IMR-90 (cell line): ENCODE results near the gene GAMT. TPM values are rescaled to one million over a fixed set of nuclear protein-coding genes. Genes with fewer than 3 reads are reported as not detected.
A peak's percentile ranks its signal among the peaks of the same experiment; 100 is the strongest.

ENCODE experiments used
- ATAC-seq: fragments of 200-7000 bp; cut with Tn5 transposase; 2 replicates; pipeline ENCODE4 v1.9.1; 2020; ENCODE audit warnings: low read depth, mild to moderate bottlenecking, moderate library complexity
- BruUV-seq: library from RNA; stranded (reverse); fragments of 400-500 nt; replicated peaks from 2 replicates; lab custom pipeline; 2021; lab: Mats Ljungman, UMichigan
- CTCF ChIA-PET: fragments of 300-600 bp; formaldehyde crosslinking; extraction: SDS; loops from one replicate; lab custom pipeline; 2021; ENCODE audit warnings: antibody characterized with exemption; lab: Yijun Ruan, JAX
- POLR2A ChIA-PET: fragments of 300-600 bp; sonication (Branson Sonifier 250); formaldehyde crosslinking; loops from one replicate; lab custom pipeline; 2022; ENCODE audit warnings: antibody characterized with exemption; ENCODE audit not compliant: unreplicated experiment; lab: Charles Lee
- DNase-seq: peaks from one replicate; pipeline ENCODE4 v3.0.0; 2013
- H2AFZ ChIP-seq: replicated peaks from 2 replicates; pipeline ENCODE3; 2013; ENCODE audit warnings: low read length, mild to moderate bottlenecking; ENCODE audit not compliant: poor library complexity
- H2AK5ac ChIP-seq: 2 replicates; pipeline ENCODE4 v1.6.1; 2013; ENCODE audit warnings: low read depth, low read length, inconsistent platforms
- H2AK9ac ChIP-seq: replicated peaks from 2 replicates; pipeline ENCODE3; 2013; ENCODE audit warnings: mild to moderate bottlenecking, low read depth, low read length, moderate library complexity; ENCODE audit not compliant: poor library complexity
- H2BK120ac ChIP-seq: 2 replicates; pipeline ENCODE4 v1.6.1; 2013; ENCODE audit warnings: low read depth, low read length, inconsistent platforms
- H2BK15ac ChIP-seq: 3 replicates; pipeline ENCODE4 v1.6.1; 2013; ENCODE audit warnings: low read depth, low read length, inconsistent platforms
- H2BK20ac ChIP-seq: 2 replicates; pipeline ENCODE4 v1.6.1; 2013; ENCODE audit warnings: low read depth, mild to moderate bottlenecking, inconsistent platforms, low read length, moderate library complexity
- H2BK5ac ChIP-seq: 2 replicates; pipeline ENCODE4 v1.6.1; 2013; ENCODE audit warnings: mild to moderate bottlenecking, low read depth, low read length, inconsistent platforms; ENCODE audit not compliant: poor library complexity, severe bottlenecking
- H3K14ac ChIP-seq: replicated peaks from 2 replicates; pipeline ENCODE4 v1.6.1; 2013; ENCODE audit warnings: low read depth, low read length, inconsistent platforms
- H3K18ac ChIP-seq: 2 replicates; pipeline ENCODE4 v1.6.1; 2013; ENCODE audit warnings: low read depth, low read length, control low read depth
- H3K23ac ChIP-seq: 2 replicates; pipeline ENCODE4 v1.6.1; 2013; ENCODE audit warnings: low read depth, low read length, inconsistent platforms
- H3K27ac ChIP-seq: 2 replicates; pipeline ENCODE4 v1.5.1; 2013; ENCODE audit warnings: mild to moderate bottlenecking, control low read depth, low read length; ENCODE audit not compliant: insufficient read depth
- H3K27me3 ChIP-seq: 2 replicates; pipeline ENCODE4 v1.6.1; 2013; ENCODE audit warnings: low read length; ENCODE audit not compliant: control insufficient read depth, insufficient read depth
- H3K36me3 ChIP-seq: 2 replicates; pipeline ENCODE4 v1.6.1; 2013; ENCODE audit warnings: low read length, mixed read lengths; ENCODE audit not compliant: control insufficient read depth, insufficient read depth
- H3K4ac ChIP-seq: 2 replicates; pipeline ENCODE4 v1.6.1; 2013; ENCODE audit warnings: low read depth, low read length, inconsistent platforms
- H3K4me1 ChIP-seq: 2 replicates; pipeline ENCODE4 v1.6.1; 2013; ENCODE audit warnings: low read length, mixed read lengths; ENCODE audit not compliant: control insufficient read depth, insufficient read depth
- H3K4me2 ChIP-seq: 2 replicates; pipeline ENCODE4 v1.6.1; 2013; ENCODE audit warnings: low read depth, mild to moderate bottlenecking, control low read depth, low read length, moderate library complexity
- H3K4me3 ChIP-seq: 2 replicates; pipeline ENCODE4 v1.5.1; 2013; ENCODE audit warnings: low read depth, mild to moderate bottlenecking, control low read depth, low read length, moderate library complexity; ENCODE audit not compliant: insufficient read depth
- H3K56ac ChIP-seq: 2 replicates; pipeline ENCODE4 v1.6.1; 2013; ENCODE audit warnings: low read length, inconsistent platforms; ENCODE audit not compliant: insufficient read depth; ENCODE audit errors: extremely low read depth
- H3K79me1 ChIP-seq, 2 experiments: 2 replicates each; pipeline ENCODE4 v1.6.1; 2013; ENCODE audit warnings: low read length in 2 of 2, inconsistent platforms in 1 of 2, low read depth in 1 of 2
- H3K9ac ChIP-seq: 2 replicates; pipeline ENCODE4 v1.6.1; 2013; ENCODE audit warnings: low read depth, low read length, control low read depth
- H3K9me1 ChIP-seq: 2 replicates; pipeline ENCODE4 v1.6.1; 2013; ENCODE audit warnings: low read length, inconsistent platforms; ENCODE audit not compliant: insufficient read depth
- H3K9me3 ChIP-seq: 2 replicates; pipeline ENCODE4 v1.6.1; 2013; ENCODE audit warnings: low read length; ENCODE audit not compliant: control insufficient read depth, insufficient read depth
- H4K20me1 ChIP-seq: 2 replicates; pipeline ENCODE4 v1.6.1; 2013; ENCODE audit warnings: low read length, inconsistent platforms; ENCODE audit not compliant: insufficient read depth
- H4K5ac ChIP-seq: 2 replicates; pipeline ENCODE4 v1.6.1; 2013; ENCODE audit warnings: mild to moderate bottlenecking, low read depth, low read length, control low read depth
- H4K8ac ChIP-seq, 2 experiments: 2 replicates each; pipeline ENCODE4 v1.6.1; 2013; ENCODE audit warnings: low read depth in 2 of 2, low read length in 2 of 2, control low read depth in 1 of 2, inconsistent platforms in 1 of 2
- H4K91ac ChIP-seq: 2 replicates; pipeline ENCODE4 v1.6.1; 2013; ENCODE audit warnings: low read depth, low read length, inconsistent platforms; ENCODE audit not compliant: insufficient read depth
- CHD1 ChIP-seq: IDR thresholded peaks from 2 replicates; pipeline ENCODE4 v1.6.1; 2012; ENCODE audit warnings: low read depth, low read length, improper control_type of control experiment
- MAFK ChIP-seq: IDR thresholded peaks from 2 replicates; pipeline ENCODE4 v1.6.1; 2012; ENCODE audit warnings: low read depth, low read length, improper control_type of control experiment
- MAZ ChIP-seq: IDR thresholded peaks from 2 replicates; pipeline ENCODE4 v1.6.1; 2012; ENCODE audit warnings: low read depth, mild to moderate bottlenecking, low read length, improper control_type of control experiment, moderate library complexity, borderline replicate concordance
- POLR2A ChIP-seq: IDR thresholded peaks from 2 replicates; pipeline ENCODE4 v1.6.1; 2012; ENCODE audit warnings: mild to moderate bottlenecking, low read depth, low read length
- RAD21 ChIP-seq: IDR thresholded peaks from 2 replicates; pipeline ENCODE4 v1.6.1; 2012; ENCODE audit warnings: low read length, improper control_type of control experiment
- WGBS, 2 experiments: methylation state at CpG; one replicate each; pipeline versions ENCODE4 v1.1.5 to v1.1.7; 2013; ENCODE audit warnings: missing lambda C conversion rate in 2 of 2; ENCODE audit not compliant: insufficient read length in 1 of 2; ENCODE audit errors: extremely low coverage in 2 of 2; 5-methylcytosine and 5-hydroxymethylcytosine counted together
- dilution Hi-C: fragments of 300-500 bp; cut with HindIII; formaldehyde crosslinking; loops from one replicate; pipeline ENCODE4 v1.14.3; 2018; ENCODE audit warnings: low sequenced_read_pairs; ENCODE audit not compliant: unreplicated experiment
- in situ Hi-C: fragments of 300-500 bp; cut with MboI; formaldehyde crosslinking; loops from 3 replicates; pipeline ENCODE4 v1.14.3; 2019; ENCODE audit warnings: low sequenced_read_pairs, inconsistent platforms, mixed read lengths
- intact Hi-C: fragments of 100-400 bp; cut with micrococcal nuclease; formaldehyde crosslinking; loops from 2 replicates; pipeline ENCODE4 v1.10.0; 2022
- polyA plus RNA-seq, 3 experiments: library from polyadenylated mRNA; depleted of rRNA; stranded (reverse); fragments of >200 nt; gene quantifications; 2 replicates each; pipeline ENCODE4 v1.2.3, GENCODE V29; 2012; ENCODE audit warnings: low replicate concordance in 1 of 3
- total RNA-seq: library from RNA; depleted of rRNA; stranded (reverse); fragments of >200 nt; gene quantifications from 2 replicates; pipeline ENCODE4 v1.2.3, GENCODE V29; 2012
- TF ChIP-seq, protein P1 (sequence below): fragments of 150-350 bp; IDR thresholded peaks from 2 replicates; pipeline ENCODE4 v1.6.1; 2017; ENCODE audit warnings: mild to moderate bottlenecking, antibody characterized with exemption, low read length, low read depth

GAMT gene
- total and polyA plus RNA-seq, 2 of the 4 experiments (the other 2 are of a cell fraction) = 22.8 to 51.8 TPM

DNA sequence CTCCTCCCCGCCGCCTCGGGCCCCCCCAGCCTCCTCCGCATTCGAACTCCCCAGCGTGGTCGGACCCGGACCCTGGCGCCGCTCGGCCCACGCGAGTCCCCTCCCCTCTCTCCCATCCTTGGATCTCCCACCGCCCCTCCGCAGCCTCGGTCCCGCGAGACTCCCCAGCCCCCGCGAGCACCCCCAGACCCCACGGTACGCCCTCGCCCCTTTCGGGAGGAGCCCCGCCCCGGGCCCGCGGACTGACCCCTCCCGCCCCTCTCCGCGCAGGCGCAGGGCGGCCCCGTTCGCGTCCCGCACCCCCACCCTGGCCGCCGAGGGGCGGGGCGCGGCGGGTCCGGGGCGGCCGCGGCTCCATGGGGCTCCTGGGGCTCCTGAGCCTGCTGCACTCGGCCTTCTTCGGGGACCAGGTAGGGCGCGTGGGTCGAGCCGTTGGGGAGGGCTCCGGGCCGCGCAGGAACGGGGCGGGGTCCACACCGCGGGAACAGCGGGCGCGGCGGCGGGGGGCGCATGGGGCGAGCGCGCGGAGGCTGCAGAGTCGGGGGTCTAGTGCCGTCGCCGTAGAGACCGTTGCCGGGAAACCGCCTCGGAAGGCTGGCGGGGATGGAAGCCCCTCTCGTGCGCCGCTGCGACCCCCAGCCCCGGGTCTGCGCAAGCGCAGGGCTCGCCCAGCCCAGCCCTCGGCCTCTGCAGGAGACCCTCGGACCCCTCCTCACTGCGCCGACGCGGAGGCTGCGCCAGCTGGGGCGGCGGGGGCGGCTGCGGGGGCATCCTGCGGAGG is 44.8 kb upstream of the GAMT start:
- no peak overlapping the region for H3K4ac ChIP-seq
- intact Hi-C loops = no loop called here
- ATAC-seq (peak; percentile 52), DNase-seq (no peak)
- in situ Hi-C loops = no loop called here
- no peak overlapping the region for H3K27ac ChIP-seq
- H2AK9ac ChIP-seq = peak overlapping the region; percentile 65
- peaks cover 42% of the 10 kb centered on the region for H3K27me3 ChIP-seq
- H4K91ac ChIP-seq = no peak overlapping the region
- dilution Hi-C loops = no loop called here
- no peak overlapping the region; a peak in 1 of 4 replicates for H4K8ac ChIP-seq
- no peak overlapping the region for H3K14ac ChIP-seq
- peak overlapping the region; percentile 47 for H3K4me3 ChIP-seq
- peaks cover 53% of the 10 kb centered on the region for H4K20me1 ChIP-seq
- H2BK15ac ChIP-seq = no peak overlapping the region
- H3K56ac ChIP-seq = no peak overlapping the region
- CTCF ChIA-PET = no interaction called here
- peak overlapping the region; percentile 65; the same call in 1 of the 2 replicates for H3K4me2 ChIP-seq
- H2AK5ac ChIP-seq = no peak overlapping the region
- POLR2A ChIA-PET = no interaction called here
- 0 out of 2 replicates have a peak overlapping the region, but pooled peaks have one; percentile 29 for H3K9ac ChIP-seq
- peak overlapping the region; percentile 85 for H2AFZ ChIP-seq
- no peaks in the 10 kb centered on the region for H3K9me3 ChIP-seq
- H2BK20ac ChIP-seq = no peak overlapping the region
- no peak overlapping the region for H3K18ac ChIP-seq
- H3K23ac ChIP-seq = no peak overlapping the region
- WGBS, 2 experiments = 2% methylated on average over 47 of the region's 99 CpGs; no CpG with 5 or more reads in 1 of the 2 experiments
- BruUV-seq = no TSS peak
- H4K5ac ChIP-seq = no peak overlapping the region
- peaks cover 15% of the 10 kb centered on the region for H3K36me3 ChIP-seq
- H2BK5ac ChIP-seq = no peak overlapping the region
- no peaks in the 10 kb centered on the region for H3K9me1 ChIP-seq
- TF ChIP-seq RAD21 (no peak), CHD1 (no peak), POLR2A (no peak), MAFK (no peak), MAZ (peak; percentile 83; the same call in 1 of the 2 replicates)
- TF ChIP-seq, protein P1, sequence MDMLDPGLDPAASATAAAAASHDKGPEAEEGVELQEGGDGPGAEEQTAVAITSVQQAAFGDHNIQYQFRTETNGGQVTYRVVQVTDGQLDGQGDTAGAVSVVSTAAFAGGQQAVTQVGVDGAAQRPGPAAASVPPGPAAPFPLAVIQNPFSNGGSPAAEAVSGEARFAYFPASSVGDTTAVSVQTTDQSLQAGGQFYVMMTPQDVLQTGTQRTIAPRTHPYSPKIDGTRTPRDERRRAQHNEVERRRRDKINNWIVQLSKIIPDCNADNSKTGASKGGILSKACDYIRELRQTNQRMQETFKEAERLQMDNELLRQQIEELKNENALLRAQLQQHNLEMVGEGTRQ = no peak
- peaks cover 5% of the 10 kb centered on the region; the same call in 1 of the 2 replicates for H3K4me1 ChIP-seq
- no peak overlapping the region for H2BK120ac ChIP-seq
- peaks cover 11 to 19% of the 10 kb centered on the region in 2 experiments; a peak in 3 of 4 replicates for H3K79me1 ChIP-seq
